Measurements from ENCODE around the gene IPPK.

IPPK gene

GRCh38 chr9:92659601-92660000 is 10.3 kb downstream of the IPPK start:
- TF ChIP-seq CTCF (IDR thresholded peaks at IDR 0.05; ENCODE audit: low read depth, low read length, missing control alignments), result no peak
- H3K4me3 ChIP-seq (replicated peaks; ENCODE audit: low read depth, low read length), result no peak overlapping the region
- no peak for DNase-seq (ENCODE audit: extremely low read depth, low read depth)

- H3K4me3 ChIP-seq (replicated peaks; ENCODE audit: low read depth, low read length), result no peak overlapping the region
- no peak for DNase-seq (ENCODE audit: extremely low read depth, low read depth)
- no peak for TF ChIP-seq CTCF (IDR thresholded peaks at IDR 0.05; ENCODE audit: low read depth, low read length, missing control alignments)
Measured at GRCh38 chr9:92658611-92659010, 11.3 kb downstream of the IPPK start.

GRCh38 chr9:92658176-92658575 is 11.8 kb downstream of the IPPK start:
- TF ChIP-seq CTCF (IDR thresholded peaks at IDR 0.05; ENCODE audit: low read depth, low read length, missing control alignments), result no peak
- H3K4me3 ChIP-seq (replicated peaks; ENCODE audit: low read depth, low read length), result no peak overlapping the region
- no peak for DNase-seq (ENCODE audit: extremely low read depth, low read depth)

GRCh38 chr9:92657296-92658094 is 12.4 kb downstream of the IPPK start:
- peak; percentile 5 for TF ChIP-seq CTCF (IDR thresholded peaks at IDR 0.05; ENCODE audit: low read depth, low read length, missing control alignments)
- no peak overlapping the region for H3K4me3 ChIP-seq (replicated peaks; ENCODE audit: low read depth, low read length)
- no peak for DNase-seq (ENCODE audit: extremely low read depth, low read depth)

GRCh38 chr9:92656537-92656925 is 13.4 kb downstream of the IPPK start:
- no peak overlapping the region for H3K4me3 ChIP-seq (replicated peaks; ENCODE audit: low read depth, low read length)
- no peak for TF ChIP-seq CTCF (IDR thresholded peaks at IDR 0.05; ENCODE audit: low read depth, low read length, missing control alignments)
- no peak for DNase-seq (ENCODE audit: extremely low read depth, low read depth)

GRCh38 chr9:92655896-92656536 is 13.9 kb downstream of the IPPK start:
- no peak overlapping the region for H3K4me3 ChIP-seq (replicated peaks; ENCODE audit: low read depth, low read length)
- TF ChIP-seq CTCF (IDR thresholded peaks at IDR 0.05; ENCODE audit: low read depth, low read length, missing control alignments), result no peak
- no peak for DNase-seq (ENCODE audit: extremely low read depth, low read depth)

Data from HFF-Myc (cell line).